ENCODE results near the gene ERVK3-1. TPM values are rescaled to one million over a fixed set of nuclear protein-coding genes. Genes with fewer than 3 reads are reported as not detected.

The ERVK3-1 gene
- total and polyA plus RNA-seq, 2 of the 8 experiments (the other 6 are each of a cell fraction or from before 2014, with no cell fraction given) = 29.9 to 31.5 TPM

DNA sequence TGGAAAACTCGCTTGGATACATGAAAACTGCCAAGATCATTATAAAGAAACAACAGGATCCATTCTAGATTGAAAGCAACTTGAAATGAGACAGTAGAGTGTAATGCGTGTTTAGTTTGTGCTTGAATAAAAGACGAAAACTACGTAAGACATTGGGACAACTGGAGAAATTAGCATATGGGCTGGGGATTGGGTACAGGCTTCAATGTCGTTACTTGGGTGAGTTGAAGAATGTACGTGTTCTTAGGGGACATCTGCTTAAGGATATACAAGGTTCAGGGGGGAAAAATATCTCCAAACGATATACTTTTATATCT, 471 bp upstream of the ERVK3-1 start:
- POLR2A ChIA-PET (ENCODE audit: partially characterized antibody) = interaction anchor here (0.7 to 2.6 kb wide), 17 partner anchors 9 to 121 kb away, joined by 3 to 14 read pairs (median 4); partner anchors contain the start of genes ZNF274, ZNF8 and ZSCAN22
- Histone ChIP-seq H3K4me1 (replicated peaks in 1 of 4; ENCODE audit: control insufficient read depth in 3 of 4, insufficient read depth in 4 of 4, low read length in 3 of 4) (peaks cover 0 to 3% (median 1%) of the 10 kb centered on the region in 4 experiments; a peak in 3 of 7 replicates), H2AFZ (ENCODE audit: low read length) (peak overlapping the region; percentile 38; the same call in 1 of the 2 replicates), H3K18ac (ENCODE audit: extremely low read depth, low read length) (no peak overlapping the region), H2BK15ac (ENCODE audit: low read length) (no peak overlapping the region), H4K8ac (ENCODE audit: extremely low read depth, insufficient read depth, low read length) (no peak overlapping the region), H3K9me3 (ENCODE audit: insufficient read depth in 2 of 2, low read depth in 1 of 2, low read length in 1 of 2) (no peaks in the 10 kb centered on the region), H2AK5ac (ENCODE audit: low read depth, low read length) (no peak overlapping the region), H3K56ac (replicated peaks; ENCODE audit: insufficient read length, low read depth, low read length) (no peak overlapping the region), H3K79me1 (ENCODE audit: low read depth, low read length) (no peaks in the 10 kb centered on the region; the same call in 1 of the 2 replicates), H3K4ac (replicated peaks; ENCODE audit: insufficient read length, low read depth, low read length) (no peak overlapping the region), H3K27me3 (replicated peaks in 1 of 4; ENCODE audit: control insufficient read depth in 3 of 4, extremely low read depth in 1 of 4, insufficient read depth in 3 of 4, low read length in 3 of 4) (no peaks in the 10 kb centered on the region), H3K23me2 (ENCODE audit: low read depth, low read length) (peaks cover 6% of the 10 kb centered on the region), H3K79me2 (ENCODE audit: control insufficient read depth in 1 of 2, insufficient read depth in 2 of 2, low read length in 2 of 2) (peaks cover 0 to 14% of the 10 kb centered on the region in 2 experiments; a peak in 1 of 4 replicates), H4K20me1 (replicated peaks in 1 of 2; ENCODE audit: control insufficient read depth in 1 of 2, insufficient read depth in 2 of 2, low read length in 2 of 2) (peaks cover 5 to 7% of the 10 kb centered on the region in 2 experiments), H4K91ac (replicated peaks; ENCODE audit: insufficient read length, low read length) (no peak overlapping the region), H3K14ac (ENCODE audit: insufficient read length) (no peak overlapping the region), H2BK5ac (ENCODE audit: low read depth, low read length) (no peak overlapping the region), H3K9ac (replicated peaks in 1 of 4; ENCODE audit: extremely low read depth in 1 of 4, low read depth in 3 of 4, low read length in 3 of 4) (no peak overlapping the region), H3K27ac (ENCODE audit: low read depth, low read length) (no peak overlapping the region), H3K4me2 (ENCODE audit: insufficient read depth in 1 of 2, low read depth in 2 of 2, low read length in 2 of 2) (peak overlapping the region; percentile 89 to 90), H4K5ac (ENCODE audit: insufficient read length, low read depth, low read length) (peak overlapping the region; percentile 29), H2BK12ac (ENCODE audit: low read depth, low read length) (no peak overlapping the region), H3K36me3 (ENCODE audit: control insufficient read depth in 2 of 4, insufficient read depth in 4 of 4, low read length in 3 of 4) (peaks cover 2 to 30% (median 21%) of the 10 kb centered on the region in 4 experiments; a peak in 6 of 8 replicates), H3K4me3 (ENCODE audit: extremely low read depth in 1 of 4, insufficient read depth in 2 of 4, low read depth in 3 of 4, low read length in 4 of 4) (peak overlapping the region; percentile 54 to 98 (median 92)), H2BK20ac (ENCODE audit: low read length) (no peak overlapping the region), H3K23ac (ENCODE audit: insufficient read length) (no peak overlapping the region), H2BK120ac (replicated peaks; ENCODE audit: low read depth, low read length) (no peak overlapping the region)
- 11% methylated on average over 7 of the region's 7 CpGs; no CpG with 5 or more reads in 1 of the 2 experiments for WGBS, 2 experiments (ENCODE audit: extremely low coverage in 1 of 2, insufficient coverage in 1 of 2, insufficient read length in 1 of 2, insufficient replicate concordance in 2 of 2, low coverage in 1 of 2, low lambda C conversion rate in 2 of 2, missing lambda C conversion rate in 1 of 2)
- DNase-seq (ENCODE audit: low read depth in 1 of 2, low spot score in 2 of 2) (no peak), FAIRE-seq (no peak)
- TF ChIP-seq, protein P1, sequence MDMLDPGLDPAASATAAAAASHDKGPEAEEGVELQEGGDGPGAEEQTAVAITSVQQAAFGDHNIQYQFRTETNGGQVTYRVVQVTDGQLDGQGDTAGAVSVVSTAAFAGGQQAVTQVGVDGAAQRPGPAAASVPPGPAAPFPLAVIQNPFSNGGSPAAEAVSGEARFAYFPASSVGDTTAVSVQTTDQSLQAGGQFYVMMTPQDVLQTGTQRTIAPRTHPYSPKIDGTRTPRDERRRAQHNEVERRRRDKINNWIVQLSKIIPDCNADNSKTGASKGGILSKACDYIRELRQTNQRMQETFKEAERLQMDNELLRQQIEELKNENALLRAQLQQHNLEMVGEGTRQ (IDR thresholded peaks at IDR 0.05; ENCODE audit: low read length) = no peak
- TF ChIP-seq RFX5 (IDR thresholded peaks at IDR 0.05; ENCODE audit: borderline replicate concordance, low read depth, low read length) (no peak), HDAC2 (IDR thresholded peaks at IDR 0.05; ENCODE audit: borderline replicate concordance in 1 of 2, low read depth in 2 of 2, low read length in 2 of 2) (no peak)
- CTCF ChIA-PET (ENCODE audit: partially characterized antibody) = no interaction called here
